ENCODE measurements around the gene PVALEF.

DNA sequence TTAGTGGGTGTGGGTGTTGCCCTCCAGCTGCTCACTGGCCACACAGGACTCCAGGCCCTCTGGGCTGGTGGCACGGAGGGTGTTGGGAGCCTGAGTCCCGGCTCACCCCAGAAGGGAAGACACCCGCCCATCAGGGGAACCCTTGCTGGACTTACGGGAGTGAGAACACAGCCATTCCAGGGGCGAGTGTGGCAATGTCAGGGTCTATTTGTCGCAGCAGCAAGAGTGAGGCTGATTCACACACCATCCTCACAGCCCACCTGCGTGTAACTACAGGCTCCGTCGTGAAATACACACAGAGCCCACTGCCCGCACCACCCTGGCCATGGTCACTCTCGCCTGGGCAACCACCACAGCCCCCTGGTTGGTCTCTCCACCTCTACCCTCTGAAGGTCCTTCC, 18.5 kb downstream of the PVALEF start:
- TF ChIP-seq, protein P1, sequence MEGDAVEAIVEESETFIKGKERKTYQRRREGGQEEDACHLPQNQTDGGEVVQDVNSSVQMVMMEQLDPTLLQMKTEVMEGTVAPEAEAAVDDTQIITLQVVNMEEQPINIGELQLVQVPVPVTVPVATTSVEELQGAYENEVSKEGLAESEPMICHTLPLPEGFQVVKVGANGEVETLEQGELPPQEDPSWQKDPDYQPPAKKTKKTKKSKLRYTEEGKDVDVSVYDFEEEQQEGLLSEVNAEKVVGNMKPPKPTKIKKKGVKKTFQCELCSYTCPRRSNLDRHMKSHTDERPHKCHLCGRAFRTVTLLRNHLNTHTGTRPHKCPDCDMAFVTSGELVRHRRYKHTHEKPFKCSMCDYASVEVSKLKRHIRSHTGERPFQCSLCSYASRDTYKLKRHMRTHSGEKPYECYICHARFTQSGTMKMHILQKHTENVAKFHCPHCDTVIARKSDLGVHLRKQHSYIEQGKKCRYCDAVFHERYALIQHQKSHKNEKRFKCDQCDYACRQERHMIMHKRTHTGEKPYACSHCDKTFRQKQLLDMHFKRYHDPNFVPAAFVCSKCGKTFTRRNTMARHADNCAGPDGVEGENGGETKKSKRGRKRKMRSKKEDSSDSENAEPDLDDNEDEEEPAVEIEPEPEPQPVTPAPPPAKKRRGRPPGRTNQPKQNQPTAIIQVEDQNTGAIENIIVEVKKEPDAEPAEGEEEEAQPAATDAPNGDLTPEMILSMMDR (IDR thresholded peaks at IDR 0.05), result no peak
- TF ChIP-seq EP300 (IDR thresholded peaks at IDR 0.05) (no peak), POLR2A (IDR thresholded peaks at IDR 0.05) (no peak), POLR2AphosphoS5 (IDR thresholded peaks at IDR 0.05) (no peak)
